Renal cortical epithelial cell (primary cell): ENCODE measurements around the gene CNKSR3. TPM values are rescaled to one million over a fixed set of nuclear protein-coding genes. Genes with fewer than 3 reads are reported as not detected.

ENCODE experiments used
- DNase-seq: peaks from one replicate; pipeline ENCODE4 v3.0.0-alpha.2; 2011; ENCODE audit warnings: low read depth
- total RNA-seq: library from RNA; depleted of rRNA; stranded (reverse); fragments of >200 nt; gene quantifications from 2 replicates; pipeline ENCODE4 v1.2.3, GENCODE V29; 2014

Gene CNKSR3
- total RNA-seq, 1 donor from 2014 or later: 39.6 TPM

DNA sequence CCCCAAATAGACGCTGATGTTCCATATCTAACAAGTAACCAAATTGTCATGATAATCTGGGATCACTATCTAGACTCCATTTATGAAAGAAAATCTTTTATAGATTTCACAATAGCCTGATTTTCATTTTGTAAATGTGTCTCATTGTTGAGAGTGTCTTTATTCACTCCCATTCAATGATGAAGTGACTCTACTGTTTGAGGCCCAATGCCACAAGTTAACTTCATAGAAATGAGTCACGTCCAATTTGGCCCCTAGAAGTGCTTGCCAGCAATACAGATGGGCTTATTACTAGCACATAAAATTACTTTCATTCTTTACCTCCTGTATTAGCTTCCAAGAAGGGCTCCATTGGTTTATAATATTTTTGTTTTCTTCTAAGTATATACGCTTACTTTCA lies 160.2 kb downstream of the CNKSR3 start:
- peak; percentile 30 for DNase-seq

DNA sequence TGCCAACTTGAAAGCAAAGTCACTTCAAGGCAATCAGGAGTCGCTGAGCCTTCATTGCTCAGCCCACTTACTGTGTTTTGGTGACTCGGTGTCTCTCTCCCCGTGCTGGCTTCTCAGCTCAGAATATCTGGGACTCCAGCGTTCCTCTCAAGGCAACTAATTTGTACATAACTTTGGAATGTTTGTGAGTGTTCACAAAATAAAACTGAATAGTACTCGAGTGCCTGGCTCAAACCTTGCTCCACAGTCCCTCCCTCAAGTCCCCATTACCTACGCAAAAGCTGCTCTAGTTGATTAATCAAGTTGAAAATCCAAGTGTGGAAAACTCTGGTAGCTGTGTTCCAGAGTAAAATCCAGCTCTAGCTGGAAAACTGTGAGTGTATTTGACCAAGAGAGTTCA lies 162.5 kb downstream of the CNKSR3 start:
- DNase-seq: peak; percentile 92

DNA sequence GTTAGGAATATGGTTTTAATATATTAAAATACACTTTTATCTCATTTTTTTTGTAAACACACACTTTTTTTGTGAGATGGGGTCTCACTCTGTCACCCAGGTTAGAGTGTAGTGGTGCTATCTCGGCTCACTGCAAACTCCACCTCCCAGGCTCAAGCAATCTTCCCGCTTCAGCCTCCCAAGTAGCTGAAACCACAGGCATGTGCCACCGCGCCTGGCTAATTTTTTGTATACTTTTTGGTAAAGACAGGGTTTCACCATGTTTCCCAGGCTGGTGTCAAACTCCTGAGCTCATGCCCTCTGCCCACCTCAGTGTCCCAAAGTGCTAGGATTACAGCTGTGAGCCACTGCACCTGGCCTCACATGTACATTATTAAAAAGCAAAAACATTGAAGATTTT lies 164.7 kb downstream of the CNKSR3 start:
- no peak for DNase-seq

- peak; percentile 74 for DNase-seq
Observed at GRCh38 chr6:154343473-154344308, 166.8 kb downstream of the CNKSR3 start.

GRCh38 chr6:154341871-154342270 lies 168.6 kb downstream of the CNKSR3 start:
- peak; percentile 60 for DNase-seq

DNA sequence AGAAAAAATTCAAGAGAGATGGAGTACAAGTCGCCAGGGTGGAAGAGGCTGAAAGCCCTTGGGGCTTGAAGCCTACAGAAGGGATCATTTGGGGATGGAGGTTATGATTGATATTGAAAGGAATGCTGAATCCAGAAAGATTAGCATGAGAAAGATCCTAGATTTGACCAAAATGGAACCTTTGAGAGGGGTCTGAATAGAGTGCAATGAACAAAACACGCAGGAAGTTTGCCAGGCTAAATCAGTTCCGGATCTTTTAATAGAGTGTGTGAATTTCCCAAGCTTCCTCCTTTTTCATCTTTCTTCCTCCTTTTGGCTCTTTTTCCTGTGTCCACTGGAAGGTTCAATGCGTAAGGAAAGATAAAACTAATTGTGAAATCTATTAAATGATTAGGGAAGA lies 169.1 kb downstream of the CNKSR3 start:
- no peak for DNase-seq

Other genes starting within 250 kb of the CNKSR3 start
- gene IPCEF1, start 153.9 kb downstream of the CNKSR3 start, total RNA-seq: 0.40 and 1.7 TPM in 2 replicates
- 23.1 and 59.2 TPM in 2 replicates for gene SCAF8, start 222.7 kb upstream of the CNKSR3 start, total RNA-seq